Endodermal cell (in vitro differentiated cells): ENCODE measurements around the gene SPATA32. TPM values are rescaled to one million over a fixed set of nuclear protein-coding genes. Genes with fewer than 3 reads are reported as not detected.

Source experiments
- DNase-seq: peaks from one replicate; pipeline ENCODE4 v3.0.0-alpha.2; 2017
- H3K27ac ChIP-seq: 2 replicates; pipeline ENCODE4 v1.5.1; 2013; ENCODE audit warnings: mild to moderate bottlenecking, low read depth, low read length, moderate library complexity
- H3K27me3 ChIP-seq: 2 replicates; pipeline ENCODE4 v1.6.1; 2013; ENCODE audit warnings: mild to moderate bottlenecking, low read length, moderate library complexity; ENCODE audit not compliant: insufficient read depth, control insufficient read depth, poor library complexity, severe bottlenecking
- H3K36me3 ChIP-seq: 2 replicates; pipeline ENCODE4 v1.7.0; 2013; ENCODE audit warnings: mild to moderate bottlenecking, low read length, moderate library complexity; ENCODE audit not compliant: control insufficient read depth, insufficient read depth
- H3K4me1 ChIP-seq: one replicate; pipeline ENCODE4 v1.7.0; 2013; ENCODE audit warnings: low read length; ENCODE audit not compliant: control insufficient read depth, insufficient read depth
- H3K4me3 ChIP-seq: 2 replicates; pipeline ENCODE4 v1.5.1; 2013; ENCODE audit warnings: mild to moderate bottlenecking, low read length, moderate library complexity
- H3K9ac ChIP-seq: 2 replicates; pipeline ENCODE4 v1.6.1; 2013; ENCODE audit warnings: mild to moderate bottlenecking, low read length, moderate library complexity; ENCODE audit not compliant: poor library complexity, severe bottlenecking; ENCODE audit errors: extremely low read depth
- H3K9me3 ChIP-seq: 2 replicates; pipeline ENCODE4 v1.6.1; 2013; ENCODE audit warnings: mild to moderate bottlenecking, low read length, moderate library complexity; ENCODE audit not compliant: control insufficient read depth
- H3K27ac Mint-ChIP-seq: 2 replicates; pipeline ENCODE4 v1.8.0; 2020; ENCODE audit warnings: mixed read lengths
- H3K27me3 Mint-ChIP-seq: 2 replicates; pipeline ENCODE4 v1.8.0; 2021; ENCODE audit warnings: mild to moderate bottlenecking, mixed read lengths; ENCODE audit not compliant: insufficient read depth
- H3K36me3 Mint-ChIP-seq: 2 replicates; pipeline ENCODE4 v1.8.0; 2020; ENCODE audit warnings: low read depth, mixed read lengths
- H3K4me1 Mint-ChIP-seq: 2 replicates; pipeline ENCODE4 v1.8.0; 2020; ENCODE audit warnings: mixed read lengths
- H3K4me3 Mint-ChIP-seq: 2 replicates; pipeline ENCODE4 v1.8.0; 2020; ENCODE audit warnings: mild to moderate bottlenecking, moderate library complexity, mixed read lengths
- H3K9me3 Mint-ChIP-seq: 2 replicates; pipeline ENCODE4 v1.8.0; 2020; ENCODE audit warnings: mild to moderate bottlenecking, mixed read lengths
- WGBS, 2 experiments: methylation state at CpG; one replicate each; pipeline versions ENCODE4 v1.1.5 to v1.1.7; 2013; ENCODE audit warnings: missing lambda C conversion rate in 2 of 2, mixed read lengths in 1 of 2; ENCODE audit not compliant: insufficient coverage in 1 of 2, insufficient read length in 1 of 2; 5-methylcytosine and 5-hydroxymethylcytosine counted together
- total RNA-seq, 2 donors: library from RNA; stranded (reverse); fragmentation: NEBNext Ultra II Directional in 1 of 2; extraction: Animal tissue kit (Norgen Biotek cat#: 25700) in 1 of 2; gene quantifications; 2 replicates in 1 of 2; 3 replicates in 1 of 2; pipeline ENCODE4 v1.2.1, GENCODE V29; 2021
- TF ChIP-seq, protein P1 (sequence below): fragments of 200-600 bp; sonication (generic); conservative IDR thresholded peaks from 2 replicates; pipeline ENCODE4 v1.5.0; 2021; ENCODE audit warnings: antibody characterized with exemption, mild to moderate bottlenecking

SPATA32 gene
- total RNA-seq, 2 donors from 2014 or later = 0.18 TPM; not detected in 1

DNA sequence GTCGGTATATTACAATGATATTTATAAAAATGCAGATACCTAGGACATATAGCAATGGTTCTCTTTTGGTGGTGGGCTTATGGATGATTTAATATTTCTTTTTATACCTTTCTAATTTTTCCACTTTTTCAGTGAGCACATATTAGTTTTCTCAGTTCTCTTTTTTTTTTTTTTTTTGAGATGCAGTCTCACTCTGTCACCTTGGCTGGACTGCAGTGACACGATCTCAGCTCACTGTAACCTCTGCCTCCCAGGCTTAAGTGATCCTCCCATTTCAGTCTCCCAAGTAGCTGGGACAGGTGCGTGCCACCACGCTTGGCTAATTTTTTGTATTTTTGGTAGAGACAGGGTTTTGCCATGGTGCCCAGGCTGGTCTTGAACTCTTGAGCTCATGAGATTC is 39.8 kb upstream of the SPATA32 start:
- no peaks in the 10 kb centered on the region for H3K27me3 ChIP-seq
- H3K4me1 ChIP-seq = no peaks in the 10 kb centered on the region
- no peak overlapping the region for H3K4me3 ChIP-seq
- Mint-ChIP-seq H3K4me3 (no peak overlapping the region), H3K27me3 (no peaks in the 10 kb centered on the region), H3K27ac (no peak overlapping the region), H3K36me3 (peaks cover 3% of the 10 kb centered on the region), H3K9me3 (no peaks in the 10 kb centered on the region), H3K4me1 (peaks cover 2% of the 10 kb centered on the region)
- 99 to 100% methylated on average over 2 to 3 of the region's 4 CpGs for WGBS, 2 experiments
- H3K36me3 ChIP-seq = no peaks in the 10 kb centered on the region
- H3K9ac ChIP-seq = no peak overlapping the region
- no peak for DNase-seq
- no peak overlapping the region for H3K27ac ChIP-seq
- TF ChIP-seq, protein P1, sequence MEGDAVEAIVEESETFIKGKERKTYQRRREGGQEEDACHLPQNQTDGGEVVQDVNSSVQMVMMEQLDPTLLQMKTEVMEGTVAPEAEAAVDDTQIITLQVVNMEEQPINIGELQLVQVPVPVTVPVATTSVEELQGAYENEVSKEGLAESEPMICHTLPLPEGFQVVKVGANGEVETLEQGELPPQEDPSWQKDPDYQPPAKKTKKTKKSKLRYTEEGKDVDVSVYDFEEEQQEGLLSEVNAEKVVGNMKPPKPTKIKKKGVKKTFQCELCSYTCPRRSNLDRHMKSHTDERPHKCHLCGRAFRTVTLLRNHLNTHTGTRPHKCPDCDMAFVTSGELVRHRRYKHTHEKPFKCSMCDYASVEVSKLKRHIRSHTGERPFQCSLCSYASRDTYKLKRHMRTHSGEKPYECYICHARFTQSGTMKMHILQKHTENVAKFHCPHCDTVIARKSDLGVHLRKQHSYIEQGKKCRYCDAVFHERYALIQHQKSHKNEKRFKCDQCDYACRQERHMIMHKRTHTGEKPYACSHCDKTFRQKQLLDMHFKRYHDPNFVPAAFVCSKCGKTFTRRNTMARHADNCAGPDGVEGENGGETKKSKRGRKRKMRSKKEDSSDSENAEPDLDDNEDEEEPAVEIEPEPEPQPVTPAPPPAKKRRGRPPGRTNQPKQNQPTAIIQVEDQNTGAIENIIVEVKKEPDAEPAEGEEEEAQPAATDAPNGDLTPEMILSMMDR = no peak
- no peaks in the 10 kb centered on the region for H3K9me3 ChIP-seq

DNA sequence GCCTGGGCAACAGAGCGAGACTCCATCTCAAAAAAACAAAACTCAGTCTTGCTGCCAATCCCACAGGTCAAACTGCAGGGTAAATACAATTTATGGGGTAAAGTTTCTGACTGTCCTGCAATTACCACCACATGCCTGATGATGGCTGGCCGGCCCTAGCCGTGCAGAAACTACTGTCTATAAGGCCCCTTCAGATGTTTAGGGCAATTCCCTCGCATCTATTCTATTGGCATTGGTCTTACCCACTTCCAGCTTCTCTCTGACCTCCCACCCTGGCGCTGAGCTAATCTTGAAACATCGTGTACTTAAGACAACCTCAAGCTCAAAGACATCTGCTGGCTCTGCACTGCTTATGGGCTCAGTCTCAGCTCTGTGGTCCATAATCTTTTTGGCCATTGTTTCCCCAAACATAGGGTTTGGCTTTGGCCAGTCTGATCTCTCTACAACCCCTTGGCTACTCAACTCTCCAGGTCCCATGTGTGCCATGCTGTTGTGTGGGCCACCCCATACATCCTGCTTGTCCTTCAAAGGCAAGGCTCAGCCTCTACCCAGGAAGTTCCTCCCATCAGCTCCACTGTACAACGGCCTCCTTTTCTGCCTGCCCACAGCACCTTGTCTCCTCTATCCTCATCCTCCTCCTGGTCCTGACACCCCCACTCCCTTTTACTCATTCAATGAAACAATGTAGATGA is 38.3 kb upstream of the SPATA32 start:
- no peak for DNase-seq
- TF ChIP-seq, protein P1 = peak; percentile 16
- no peaks in the 10 kb centered on the region for H3K27me3 Mint-ChIP-seq
- Histone ChIP-seq H3K27ac (no peak overlapping the region), H3K9me3 (no peaks in the 10 kb centered on the region), H3K4me3 (no peak overlapping the region), H3K27me3 (no peaks in the 10 kb centered on the region), H3K4me1 (no peaks in the 10 kb centered on the region), H3K36me3 (no peaks in the 10 kb centered on the region), H3K9ac (no peak overlapping the region)
- no peaks in the 10 kb centered on the region for H3K9me3 Mint-ChIP-seq
- peaks cover 3% of the 10 kb centered on the region for H3K36me3 Mint-ChIP-seq
- no peak overlapping the region for H3K4me3 Mint-ChIP-seq
- no peak overlapping the region for H3K27ac Mint-ChIP-seq
- WGBS, 2 experiments = 96 to 97% methylated on average over 6 to 7 of the region's 7 CpGs
- H3K4me1 Mint-ChIP-seq = no peaks in the 10 kb centered on the region

DNA sequence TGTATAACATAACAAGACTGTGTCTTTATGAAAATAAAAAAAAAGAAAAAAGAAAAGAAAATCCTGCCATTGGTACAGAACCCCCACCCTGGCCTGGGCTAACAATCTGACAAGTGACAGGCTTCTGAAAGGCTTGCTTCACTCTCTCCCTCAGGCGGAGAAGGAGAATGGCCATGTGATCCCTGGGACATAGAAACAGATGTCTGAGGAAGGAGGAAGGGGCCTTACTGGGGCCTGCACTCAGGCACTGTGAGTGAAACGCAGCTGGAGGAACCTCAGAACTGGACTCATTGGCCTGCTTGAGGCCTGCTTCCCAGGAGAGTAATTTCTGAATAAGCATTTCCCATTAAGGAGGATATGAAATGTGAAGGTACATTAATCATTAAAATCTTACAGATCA is 37.5 kb upstream of the SPATA32 start:
- no peaks in the 10 kb centered on the region for H3K4me1 Mint-ChIP-seq
- Histone ChIP-seq H3K27ac (peak overlapping the region; percentile 76), H3K27me3 (no peaks in the 10 kb centered on the region), H3K4me3 (no peak overlapping the region), H3K4me1 (no peaks in the 10 kb centered on the region), H3K36me3 (no peaks in the 10 kb centered on the region), H3K9me3 (no peaks in the 10 kb centered on the region), H3K9ac (no peak overlapping the region)
- no peak for DNase-seq
- no peaks in the 10 kb centered on the region for H3K9me3 Mint-ChIP-seq
- peaks cover 1% of the 10 kb centered on the region for H3K36me3 Mint-ChIP-seq
- H3K4me3 Mint-ChIP-seq = no peak overlapping the region
- H3K27me3 Mint-ChIP-seq = no peaks in the 10 kb centered on the region
- TF ChIP-seq, protein P1 = no peak
- WGBS, 2 experiments = 83 to 94% methylated on average over 2 of the region's 2 CpGs
- no peak overlapping the region for H3K27ac Mint-ChIP-seq
